ENCODE data around the gene SPRR2F.

- TF ChIP-seq POLR2A (IDR thresholded peaks at IDR 0.05) (no peak), CTCF (IDR thresholded peaks at IDR 0.05) (no peak)
These were observed 20.0 kb upstream of the SPRR2F start for GRCh38 chr1:153133267-153133666.

Measured in lower leg skin (tissue), 3 donors.